A673 (cell line): ENCODE measurements around the gene METAP2.
"Not testable (repeated sequence)": the region's sequence is repeated elsewhere in the genome, so short reads cannot be mapped to it uniquely, and the experiment has no call there.

Experiments used
- EZH2 ChIP-seq: fragments of 200-600 bp; sonication (generic); IDR thresholded peaks from 2 replicates; pipeline ENCODE4 v1.6.1; 2017; ENCODE audit warnings: borderline replicate concordance, low read depth, mild to moderate bottlenecking, mixed read lengths, antibody characterized with exemption, low read length; ENCODE audit not compliant: poor library complexity, severe bottlenecking
- TF ChIP-seq, protein P1 (sequence below): fragments of 300-800, 200-600 bp; sonication (generic); conservative IDR thresholded peaks from 2 replicates; pipeline ENCODE4 v1.5.1; 2017; ENCODE audit warnings: low read depth, mild to moderate bottlenecking, antibody characterized with exemption, low read length, moderate library complexity, mixed read lengths

DNA sequence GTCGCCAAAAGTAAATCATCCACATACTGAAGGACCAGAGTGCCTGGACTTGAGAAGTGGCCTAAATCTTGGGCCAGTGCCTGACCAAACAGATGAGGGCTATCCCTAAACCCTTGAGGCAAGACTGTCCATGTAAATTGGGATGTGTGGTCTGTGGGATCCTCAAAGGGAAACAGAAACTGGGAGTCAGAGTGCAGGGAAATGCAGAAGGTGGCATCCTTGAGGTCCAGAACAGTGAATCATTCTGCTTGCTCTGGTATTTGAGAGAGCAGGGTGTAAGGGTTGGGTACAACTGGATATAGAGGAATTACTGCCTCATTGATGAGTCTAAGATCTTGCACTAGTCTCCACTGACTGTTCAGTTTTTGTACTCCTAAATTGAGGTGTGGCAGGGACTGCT lies 20.1 kb upstream of the METAP2 start:
- TF ChIP-seq, protein P1, sequence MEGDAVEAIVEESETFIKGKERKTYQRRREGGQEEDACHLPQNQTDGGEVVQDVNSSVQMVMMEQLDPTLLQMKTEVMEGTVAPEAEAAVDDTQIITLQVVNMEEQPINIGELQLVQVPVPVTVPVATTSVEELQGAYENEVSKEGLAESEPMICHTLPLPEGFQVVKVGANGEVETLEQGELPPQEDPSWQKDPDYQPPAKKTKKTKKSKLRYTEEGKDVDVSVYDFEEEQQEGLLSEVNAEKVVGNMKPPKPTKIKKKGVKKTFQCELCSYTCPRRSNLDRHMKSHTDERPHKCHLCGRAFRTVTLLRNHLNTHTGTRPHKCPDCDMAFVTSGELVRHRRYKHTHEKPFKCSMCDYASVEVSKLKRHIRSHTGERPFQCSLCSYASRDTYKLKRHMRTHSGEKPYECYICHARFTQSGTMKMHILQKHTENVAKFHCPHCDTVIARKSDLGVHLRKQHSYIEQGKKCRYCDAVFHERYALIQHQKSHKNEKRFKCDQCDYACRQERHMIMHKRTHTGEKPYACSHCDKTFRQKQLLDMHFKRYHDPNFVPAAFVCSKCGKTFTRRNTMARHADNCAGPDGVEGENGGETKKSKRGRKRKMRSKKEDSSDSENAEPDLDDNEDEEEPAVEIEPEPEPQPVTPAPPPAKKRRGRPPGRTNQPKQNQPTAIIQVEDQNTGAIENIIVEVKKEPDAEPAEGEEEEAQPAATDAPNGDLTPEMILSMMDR: not testable (repeated sequence)
- not testable (repeated sequence) for TF ChIP-seq EZH2
